A673 (cell line): Measurements from ENCODE around the gene DNAH3. TPM values are rescaled to one million over a fixed set of nuclear protein-coding genes. Genes with fewer than 3 reads are reported as not detected.

Experiments used
- BruUV-seq: library from RNA; stranded (reverse); fragments of 400-500 nt; replicated peaks from 2 replicates; lab custom pipeline; 2021; lab: Mats Ljungman, UMichigan
- CTCF ChIA-PET: fragments of 300-600 bp; sonication (Branson Sonifier 250); formaldehyde crosslinking; loops from one replicate; lab custom pipeline; 2022; ENCODE audit warnings: antibody characterized with exemption; lab: Charles Lee
- POLR2A ChIA-PET: fragments of 300-600 bp; sonication (Branson Sonifier 250); formaldehyde crosslinking; loops from one replicate; lab custom pipeline; 2022; ENCODE audit warnings: antibody characterized with exemption; ENCODE audit not compliant: low non-redundant PET; lab: Charles Lee
- DNase-seq: peaks from one replicate; pipeline ENCODE4 v3.0.0-alpha.2; 2015; ENCODE audit warnings: low spot score
- H3K27ac ChIP-seq: fragments of 200-600 bp; sonication (generic); 2 replicates; pipeline ENCODE4 v1.5.1; 2016; ENCODE audit warnings: mixed run types, low read depth, mild to moderate bottlenecking, mixed read lengths, antibody characterized with exemption, low read length; ENCODE audit not compliant: poor library complexity, severe bottlenecking
- H3K27me3 ChIP-seq: fragments of 200-600 bp; sonication (generic); replicated peaks from 2 replicates; pipeline ENCODE4 v1.6.1; 2017; ENCODE audit warnings: mixed run types, low read depth, mild to moderate bottlenecking, mixed read lengths, antibody characterized with exemption, low read length; ENCODE audit not compliant: insufficient read depth, poor library complexity
- H3K36me3 ChIP-seq: fragments of 200-600 bp; sonication (generic); 2 replicates; pipeline ENCODE4 v1.6.1; 2016; ENCODE audit warnings: mixed run types, mild to moderate bottlenecking, mixed read lengths, antibody characterized with exemption, low read length; ENCODE audit not compliant: insufficient read depth, poor library complexity, severe bottlenecking
- H3K4me1 ChIP-seq: fragments of 200-600 bp; sonication (generic); 2 replicates; pipeline ENCODE4 v1.6.1; 2017; ENCODE audit warnings: mixed run types, mild to moderate bottlenecking, mixed read lengths, antibody characterized with exemption, low read length; ENCODE audit not compliant: insufficient read depth, poor library complexity, severe bottlenecking
- H3K4me3 ChIP-seq: fragments of 200-600 bp; sonication (generic); 2 replicates; pipeline ENCODE4 v1.5.1; 2016; ENCODE audit warnings: low read depth, mixed run types, mild to moderate bottlenecking, mixed read lengths, low read length; ENCODE audit not compliant: poor library complexity, severe bottlenecking
- H3K9me3 ChIP-seq: fragments of 200-600 bp; sonication (generic); 2 replicates; pipeline ENCODE4 v1.6.1; 2016; ENCODE audit warnings: mixed run types, low read depth, mild to moderate bottlenecking, mixed read lengths, antibody characterized with exemption, low read length; ENCODE audit not compliant: poor library complexity, severe bottlenecking
- CTCF ChIP-seq: fragments of 300-800, 200-600 bp; sonication (generic); conservative IDR thresholded peaks from 2 replicates; pipeline ENCODE4 v1.5.1; 2017; ENCODE audit warnings: low read depth, mild to moderate bottlenecking, antibody characterized with exemption, low read length, moderate library complexity, mixed read lengths
- EZH2 ChIP-seq: fragments of 200-600 bp; sonication (generic); IDR thresholded peaks from 2 replicates; pipeline ENCODE4 v1.6.1; 2017; ENCODE audit warnings: borderline replicate concordance, low read depth, mild to moderate bottlenecking, mixed read lengths, antibody characterized with exemption, low read length; ENCODE audit not compliant: poor library complexity, severe bottlenecking
- intact Hi-C: fragments of 100-400 bp; cut with micrococcal nuclease; formaldehyde crosslinking; loops from one replicate; pipeline ENCODE4 v1.10.0; 2022; ENCODE audit not compliant: unreplicated experiment
- total RNA-seq: library from RNA; stranded (reverse); gene quantifications from 2 replicates; pipeline ENCODE4 v1.2.3, GENCODE V29; 2021

Gene DNAH3
- total RNA-seq, 1 experiment from 2014 or later: not detected

GRCh38 chr16:21166561-21166961 is 15.9 kb upstream of the DNAH3 start:
- Histone ChIP-seq H3K27ac (no peak overlapping the region), H3K27me3 (no peaks in the 10 kb centered on the region), H3K9me3 (no peaks in the 10 kb centered on the region), H3K36me3 (no peaks in the 10 kb centered on the region), H3K4me1 (peaks cover 6% of the 10 kb centered on the region), H3K4me3 (no peak overlapping the region)
- no TSS peak for BruUV-seq
- POLR2A ChIA-PET: no interaction called here
- no peak for TF ChIP-seq EZH2
- TF ChIP-seq CTCF: no peak
- intact Hi-C loops: no loop called here
- DNase-seq: no peak
- CTCF ChIA-PET: no interaction called here

GRCh38 chr16:21164521-21165168 is 14.0 kb upstream of the DNAH3 start:
- no peak for DNase-seq
- peaks cover 7% of the 10 kb centered on the region for H3K4me1 ChIP-seq
- H3K36me3 ChIP-seq: no peaks in the 10 kb centered on the region
- no peak overlapping the region for H3K27ac ChIP-seq
- CTCF ChIA-PET: no interaction called here
- no peaks in the 10 kb centered on the region for H3K9me3 ChIP-seq
- intact Hi-C loops: no loop called here
- no TSS peak for BruUV-seq
- POLR2A ChIA-PET: no interaction called here
- no peaks in the 10 kb centered on the region for H3K27me3 ChIP-seq
- TF ChIP-seq CTCF (no peak), EZH2 (no peak)
- no peak overlapping the region for H3K4me3 ChIP-seq

- POLR2A ChIA-PET: interaction anchor here (0.6 kb wide), 1 partner anchor 357 kb away, joined by 4 read pairs; no protein-coding TSS in a partner anchor
- no peak for DNase-seq
- H3K27me3 ChIP-seq: no peaks in the 10 kb centered on the region
- H3K9me3 ChIP-seq: no peaks in the 10 kb centered on the region
- H3K4me1 ChIP-seq: peaks cover 12% of the 10 kb centered on the region
- intact Hi-C loops: no loop called here
- no TSS peak for BruUV-seq
- no peaks in the 10 kb centered on the region for H3K36me3 ChIP-seq
- TF ChIP-seq EZH2 (no peak), CTCF (no peak)
- H3K4me3 ChIP-seq: no peak overlapping the region
- CTCF ChIA-PET: no interaction called here
- H3K27ac ChIP-seq: no peak overlapping the region
Measured at GRCh38 chr16:21163576-21163975, 12.9 kb upstream of the DNAH3 start.
